Kidney epithelial cell (primary cell): ENCODE data around the gene EXT2. TPM values are rescaled to one million over a fixed set of nuclear protein-coding genes. Genes with fewer than 3 reads are reported as not detected.

ENCODE experiments used
- DNase-seq: peaks from one replicate; pipeline ENCODE4 v3.0.0-alpha.2; 2010; ENCODE audit warnings: low read depth
- H3K27me3 ChIP-seq: 2 replicates; pipeline ENCODE4 v1.6.0; 2011; ENCODE audit warnings: low read length; ENCODE audit not compliant: control insufficient read depth, insufficient read depth
- H3K36me3 ChIP-seq: 2 replicates; pipeline ENCODE4 v1.5.1; 2011; ENCODE audit warnings: low read length; ENCODE audit not compliant: control insufficient read depth, insufficient read depth
- H3K4me3 ChIP-seq: 2 replicates; pipeline ENCODE4 v1.5.1; 2011; ENCODE audit warnings: low read depth, mild to moderate bottlenecking, control low read depth, low read length
- total RNA-seq: library from RNA; depleted of rRNA; stranded (reverse); fragments of >200 nt; gene quantifications from 2 replicates; pipeline ENCODE4 v1.2.3, GENCODE V29; 2015
- TF ChIP-seq, protein P1 (sequence below): IDR thresholded peaks from 2 replicates; pipeline ENCODE4 v1.5.1; 2011; ENCODE audit warnings: mild to moderate bottlenecking, moderate library complexity, low read length, control low read depth, inconsistent platforms; ENCODE audit not compliant: insufficient read depth, poor library complexity, severe bottlenecking

EXT2 gene
- total RNA-seq, 1 donor from 2014 or later, result 83.5 TPM

- no peak for DNase-seq
- Histone ChIP-seq H3K36me3 (no peaks in the 10 kb centered on the region), H3K4me3 (no peak overlapping the region), H3K27me3 (peaks cover 2% of the 10 kb centered on the region)
- TF ChIP-seq, protein P1, sequence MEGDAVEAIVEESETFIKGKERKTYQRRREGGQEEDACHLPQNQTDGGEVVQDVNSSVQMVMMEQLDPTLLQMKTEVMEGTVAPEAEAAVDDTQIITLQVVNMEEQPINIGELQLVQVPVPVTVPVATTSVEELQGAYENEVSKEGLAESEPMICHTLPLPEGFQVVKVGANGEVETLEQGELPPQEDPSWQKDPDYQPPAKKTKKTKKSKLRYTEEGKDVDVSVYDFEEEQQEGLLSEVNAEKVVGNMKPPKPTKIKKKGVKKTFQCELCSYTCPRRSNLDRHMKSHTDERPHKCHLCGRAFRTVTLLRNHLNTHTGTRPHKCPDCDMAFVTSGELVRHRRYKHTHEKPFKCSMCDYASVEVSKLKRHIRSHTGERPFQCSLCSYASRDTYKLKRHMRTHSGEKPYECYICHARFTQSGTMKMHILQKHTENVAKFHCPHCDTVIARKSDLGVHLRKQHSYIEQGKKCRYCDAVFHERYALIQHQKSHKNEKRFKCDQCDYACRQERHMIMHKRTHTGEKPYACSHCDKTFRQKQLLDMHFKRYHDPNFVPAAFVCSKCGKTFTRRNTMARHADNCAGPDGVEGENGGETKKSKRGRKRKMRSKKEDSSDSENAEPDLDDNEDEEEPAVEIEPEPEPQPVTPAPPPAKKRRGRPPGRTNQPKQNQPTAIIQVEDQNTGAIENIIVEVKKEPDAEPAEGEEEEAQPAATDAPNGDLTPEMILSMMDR, result no peak
Observed at GRCh38 chr11:44270403-44271273, 175.2 kb downstream of the EXT2 start.

DNA sequence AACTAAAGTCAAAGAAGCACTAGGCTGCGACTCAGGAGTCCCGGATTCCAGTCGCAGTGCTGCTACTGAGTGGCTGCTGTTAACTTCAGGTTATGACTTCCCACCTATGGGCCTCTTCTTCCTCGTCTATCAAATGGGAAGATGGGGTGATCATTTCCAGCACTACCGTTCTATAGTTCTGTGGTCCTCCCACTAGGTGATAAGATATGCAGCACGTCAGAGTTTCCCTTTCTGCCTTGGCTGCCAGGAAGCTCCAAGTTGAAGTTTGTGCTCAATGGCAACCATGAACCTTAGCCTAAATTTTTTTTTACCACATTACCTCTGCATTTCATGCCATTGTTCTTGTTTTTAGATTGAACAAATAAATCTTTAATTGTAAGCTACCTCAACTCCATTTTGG, 175.8 kb downstream of the EXT2 start:
- DNase-seq, result no peak
- Histone ChIP-seq H3K36me3 (no peaks in the 10 kb centered on the region), H3K4me3 (no peak overlapping the region), H3K27me3 (peaks cover 2% of the 10 kb centered on the region)
- TF ChIP-seq, protein P1, result no peak

GRCh38 chr11:44274404-44274803, 178.9 kb downstream of the EXT2 start:
- no peaks in the 10 kb centered on the region for H3K36me3 ChIP-seq
- no peak overlapping the region for H3K4me3 ChIP-seq
- H3K27me3 ChIP-seq, result no peaks in the 10 kb centered on the region
- TF ChIP-seq, protein P1, result no peak
- DNase-seq, result no peak

DNA sequence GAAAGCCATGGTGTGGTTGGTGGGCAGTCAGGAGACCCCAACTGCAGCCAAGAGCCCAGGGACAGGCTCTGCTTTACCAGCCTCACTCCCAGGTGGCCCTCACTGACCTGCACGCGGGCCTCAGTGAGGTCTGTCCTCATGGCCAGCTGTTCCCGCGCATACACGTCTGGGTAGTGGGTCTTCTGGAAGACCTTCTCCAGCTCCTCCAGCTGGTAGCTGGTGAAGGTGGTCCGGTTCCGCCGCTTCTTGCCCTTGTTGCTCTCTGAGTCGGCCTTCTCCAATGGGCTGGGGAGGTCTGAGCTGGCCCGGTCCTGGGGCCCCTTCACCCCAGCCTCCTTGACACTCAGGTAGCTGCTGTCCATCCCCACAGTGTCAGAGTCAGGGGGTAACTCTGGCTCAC, 179.8 kb downstream of the EXT2 start:
- DNase-seq, result no peak
- TF ChIP-seq, protein P1, result no peak
- Histone ChIP-seq H3K4me3 (no peak overlapping the region), H3K36me3 (no peaks in the 10 kb centered on the region), H3K27me3 (no peaks in the 10 kb centered on the region)

DNA sequence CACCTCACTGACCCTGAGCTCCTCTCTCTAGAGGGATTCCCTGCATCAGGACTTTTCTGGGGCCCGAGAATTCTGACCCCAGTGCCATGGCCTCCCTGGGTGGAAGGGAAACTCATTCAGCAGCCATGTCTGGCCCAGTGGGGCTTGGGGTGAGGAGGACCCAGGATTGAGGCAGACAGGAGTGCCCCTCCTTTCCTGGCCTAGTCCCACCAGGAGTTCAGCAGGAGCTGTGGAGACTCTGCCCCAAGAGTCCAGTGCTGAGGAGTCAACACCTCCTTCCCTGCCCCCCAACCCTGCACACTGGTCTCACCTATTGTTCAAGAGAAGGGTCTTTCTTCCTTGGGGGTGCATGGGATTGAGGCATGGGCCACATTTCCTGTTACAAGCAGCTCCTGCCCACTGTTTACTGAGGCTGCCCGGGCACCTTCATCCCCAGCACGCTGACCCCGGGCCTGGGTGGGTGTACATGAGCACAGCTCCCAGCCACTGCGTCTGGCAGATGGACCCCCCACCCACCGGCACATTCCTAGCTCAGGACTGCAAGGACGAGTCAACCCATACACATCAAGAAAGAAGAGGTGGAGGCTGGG, 180.6 kb downstream of the EXT2 start:
- H3K36me3 ChIP-seq, result no peaks in the 10 kb centered on the region
- TF ChIP-seq, protein P1, result no peak
- H3K27me3 ChIP-seq, result peaks cover 2% of the 10 kb centered on the region
- no peak for DNase-seq
- H3K4me3 ChIP-seq, result no peak overlapping the region
